Ishikawa (cell line): Measurements from ENCODE around the gene TUBB6.

Experiments used
- CREB1 ChIP-seq: IDR thresholded peaks from 2 replicates; pipeline ENCODE4 v1.6.1; 2012; ENCODE audit warnings: low read depth
- EGR1 ChIP-seq: IDR thresholded peaks from 2 replicates; pipeline ENCODE4 v1.6.1; 2012
- EP300 ChIP-seq: IDR thresholded peaks from 2 replicates; pipeline ENCODE4 v1.6.1; 2012; ENCODE audit warnings: borderline replicate concordance
- FOXM1 ChIP-seq: IDR thresholded peaks from 2 replicates; pipeline ENCODE4 v1.6.1; 2012; ENCODE audit warnings: low read depth, borderline replicate concordance
- RAD21 ChIP-seq: IDR thresholded peaks from 2 replicates; pipeline ENCODE4 v1.6.1; 2012; ENCODE audit warnings: low read depth
- TAF1 ChIP-seq: IDR thresholded peaks from 2 replicates; pipeline ENCODE4 v1.6.1; 2012; ENCODE audit warnings: low read depth, mild to moderate bottlenecking
- TCF12 ChIP-seq: IDR thresholded peaks from 2 replicates; pipeline ENCODE4 v1.6.1; 2012; ENCODE audit warnings: low read depth
- TEAD4 ChIP-seq: IDR thresholded peaks from 2 replicates; pipeline ENCODE4 v1.6.1; 2012
- YY1 ChIP-seq: IDR thresholded peaks from 2 replicates; pipeline ENCODE4 v1.6.1; 2012; ENCODE audit warnings: low read depth
- ZBTB7A ChIP-seq: IDR thresholded peaks from 2 replicates; pipeline ENCODE4 v1.6.1; 2012; ENCODE audit warnings: low read depth
- TF ChIP-seq, protein P1 (sequence below): IDR thresholded peaks from 2 replicates; pipeline ENCODE4 v1.6.1; 2012

DNA sequence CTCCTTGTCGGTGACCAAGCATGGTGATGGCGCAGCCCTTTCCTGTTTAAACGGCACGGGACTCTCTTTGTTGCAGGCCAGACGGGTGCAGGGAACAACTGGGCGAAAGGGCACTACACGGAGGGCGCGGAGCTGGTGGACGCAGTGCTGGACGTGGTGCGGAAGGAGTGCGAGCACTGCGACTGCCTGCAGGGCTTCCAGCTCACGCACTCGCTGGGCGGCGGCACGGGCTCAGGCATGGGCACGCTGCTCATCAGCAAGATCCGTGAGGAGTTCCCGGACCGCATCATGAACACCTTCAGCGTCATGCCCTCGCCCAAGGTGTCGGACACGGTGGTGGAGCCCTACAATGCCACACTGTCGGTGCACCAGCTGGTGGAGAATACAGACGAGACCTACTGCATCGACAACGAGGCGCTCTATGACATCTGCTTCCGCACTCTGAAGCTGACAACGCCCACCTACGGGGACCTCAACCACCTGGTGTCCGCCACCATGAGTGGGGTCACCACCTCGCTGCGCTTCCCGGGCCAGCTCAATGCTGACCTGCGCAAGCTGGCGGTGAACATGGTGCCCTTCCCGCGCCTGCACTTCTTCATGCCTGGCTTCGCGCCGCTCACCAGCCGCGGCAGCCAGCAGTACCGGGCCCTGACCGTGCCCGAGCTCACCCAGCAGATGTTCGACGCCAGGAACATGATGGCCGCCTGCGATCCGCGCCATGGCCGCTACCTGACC is 17.1 kb downstream of the TUBB6 start:
- TF ChIP-seq YY1 (no peak), TEAD4 (no peak), FOXM1 (no peak), EP300 (no peak), ZBTB7A (no peak), RAD21 (no peak), CREB1 (no peak), TAF1 (no peak), EGR1 (no peak), TCF12 (no peak)
- TF ChIP-seq, protein P1, sequence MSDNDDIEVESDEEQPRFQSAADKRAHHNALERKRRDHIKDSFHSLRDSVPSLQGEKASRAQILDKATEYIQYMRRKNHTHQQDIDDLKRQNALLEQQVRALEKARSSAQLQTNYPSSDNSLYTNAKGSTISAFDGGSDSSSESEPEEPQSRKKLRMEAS = no peak
